GM12874 (cell line): Measurements from ENCODE around the gene MS4A12.

Experiments
- CTCF ChIP-seq: IDR thresholded peaks from 2 replicates; pipeline ENCODE4 v1.5.1; 2011; ENCODE audit warnings: low read depth, mild to moderate bottlenecking, control low read depth, low read length, moderate library complexity; ENCODE audit not compliant: insufficient read depth

MS4A12 gene

GRCh38 chr11:60515144-60515855 is 22.7 kb downstream of the MS4A12 start, which contains the start of gene MS4A13:
MS4A13 (plus strand) TSS chr11:60515392; CDS start chr11:60518084, 2,692 bp downstream.
- TF ChIP-seq CTCF, result no peak

GRCh38 chr11:60528465-60528864 is 35.9 kb downstream of the MS4A12 start:
- no peak for TF ChIP-seq CTCF

GRCh38 chr11:60528934-60529333 is 36.4 kb downstream of the MS4A12 start:
- no peak for TF ChIP-seq CTCF

GRCh38 chr11:60530454-60531100 is 38.0 kb downstream of the MS4A12 start:
- TF ChIP-seq CTCF, result no peak

- no peak for TF ChIP-seq CTCF
Observed at GRCh38 chr11:60544077-60544476, 51.5 kb downstream of the MS4A12 start.
